Measurements from ENCODE around the gene FAM118A.

The FAM118A gene

GRCh38 chr22:45317551-45318167 lies 7.9 kb downstream of the FAM118A start:
- DNase-seq (ENCODE audit: low read depth), result peak; percentile 10
- TF ChIP-seq, protein P1, sequence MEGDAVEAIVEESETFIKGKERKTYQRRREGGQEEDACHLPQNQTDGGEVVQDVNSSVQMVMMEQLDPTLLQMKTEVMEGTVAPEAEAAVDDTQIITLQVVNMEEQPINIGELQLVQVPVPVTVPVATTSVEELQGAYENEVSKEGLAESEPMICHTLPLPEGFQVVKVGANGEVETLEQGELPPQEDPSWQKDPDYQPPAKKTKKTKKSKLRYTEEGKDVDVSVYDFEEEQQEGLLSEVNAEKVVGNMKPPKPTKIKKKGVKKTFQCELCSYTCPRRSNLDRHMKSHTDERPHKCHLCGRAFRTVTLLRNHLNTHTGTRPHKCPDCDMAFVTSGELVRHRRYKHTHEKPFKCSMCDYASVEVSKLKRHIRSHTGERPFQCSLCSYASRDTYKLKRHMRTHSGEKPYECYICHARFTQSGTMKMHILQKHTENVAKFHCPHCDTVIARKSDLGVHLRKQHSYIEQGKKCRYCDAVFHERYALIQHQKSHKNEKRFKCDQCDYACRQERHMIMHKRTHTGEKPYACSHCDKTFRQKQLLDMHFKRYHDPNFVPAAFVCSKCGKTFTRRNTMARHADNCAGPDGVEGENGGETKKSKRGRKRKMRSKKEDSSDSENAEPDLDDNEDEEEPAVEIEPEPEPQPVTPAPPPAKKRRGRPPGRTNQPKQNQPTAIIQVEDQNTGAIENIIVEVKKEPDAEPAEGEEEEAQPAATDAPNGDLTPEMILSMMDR (IDR thresholded peaks at IDR 0.05; ENCODE audit: control insufficient read depth, insufficient read depth, low read depth, low read length, missing control alignments), result peak; percentile 27
- H3K4me3 ChIP-seq (ENCODE audit: control insufficient read depth, low read depth, low read length), result no peak overlapping the region

GRCh38 chr22:45318168-45318557 lies 8.4 kb downstream of the FAM118A start:
- peak; percentile 67 for DNase-seq (ENCODE audit: low read depth)

DNA sequence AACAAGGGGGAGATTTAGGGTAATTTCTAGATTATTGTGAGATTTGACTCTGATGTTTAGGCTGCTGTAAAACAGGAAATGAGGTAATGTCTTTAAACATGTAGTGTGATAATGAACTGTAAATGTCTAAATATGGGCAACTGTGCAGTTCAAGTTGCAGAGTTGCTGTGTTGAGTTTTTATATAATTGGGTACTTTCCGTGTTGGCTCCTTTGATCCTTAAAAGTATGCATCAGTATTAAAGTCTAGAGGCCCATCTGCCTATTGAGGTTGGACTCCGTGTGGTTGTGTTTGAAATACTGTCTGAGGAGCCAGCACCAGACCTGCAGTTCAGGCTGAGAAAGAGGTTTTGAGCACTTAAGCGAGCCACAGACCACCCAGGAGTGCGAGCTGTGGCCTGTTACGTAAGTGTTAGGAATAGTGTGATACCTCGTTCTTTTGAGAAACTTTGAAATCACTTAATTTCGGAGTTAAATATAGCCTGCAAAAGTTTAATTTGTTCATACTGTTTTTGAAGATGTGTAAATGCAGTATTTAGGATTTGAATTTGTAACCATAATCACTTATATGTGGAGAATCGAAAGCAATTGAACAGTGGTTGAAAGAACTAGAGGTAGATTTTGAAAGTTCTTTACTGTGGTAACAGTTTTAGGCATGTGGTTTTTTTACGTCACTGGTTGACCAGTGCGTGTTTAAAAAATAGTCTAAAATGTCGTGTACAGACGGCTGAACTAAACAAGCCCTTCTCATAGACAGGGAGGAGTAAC lies 9.0 kb downstream of the FAM118A start:
- DNase-seq (ENCODE audit: low read depth), result peak; percentile 4
- TF ChIP-seq, protein P1 (IDR thresholded peaks at IDR 0.05; ENCODE audit: control insufficient read depth, insufficient read depth, low read depth, low read length, missing control alignments), result no peak

More at GRCh38 chr22:45318168-45318557, 8.4 kb downstream of the FAM118A start:
- TF ChIP-seq, protein P1 (IDR thresholded peaks at IDR 0.05; ENCODE audit: control insufficient read depth, insufficient read depth, low read depth, low read length, missing control alignments), result no peak
- no peak overlapping the region for H3K4me3 ChIP-seq (ENCODE audit: control insufficient read depth, low read depth, low read length)

GRCh38 chr22:45319324-45319685 lies 9.6 kb downstream of the FAM118A start:
- TF ChIP-seq, protein P1 (IDR thresholded peaks at IDR 0.05; ENCODE audit: control insufficient read depth, insufficient read depth, low read depth, low read length, missing control alignments), result no peak
- DNase-seq (ENCODE audit: low read depth), result peak; percentile 37
- H3K4me3 ChIP-seq (ENCODE audit: control insufficient read depth, low read depth, low read length), result no peak overlapping the region

More for the DNA sequence above, 9.0 kb downstream of the FAM118A start:
- H3K4me3 ChIP-seq (ENCODE audit: control insufficient read depth, low read depth, low read length), result no peak overlapping the region

DNA sequence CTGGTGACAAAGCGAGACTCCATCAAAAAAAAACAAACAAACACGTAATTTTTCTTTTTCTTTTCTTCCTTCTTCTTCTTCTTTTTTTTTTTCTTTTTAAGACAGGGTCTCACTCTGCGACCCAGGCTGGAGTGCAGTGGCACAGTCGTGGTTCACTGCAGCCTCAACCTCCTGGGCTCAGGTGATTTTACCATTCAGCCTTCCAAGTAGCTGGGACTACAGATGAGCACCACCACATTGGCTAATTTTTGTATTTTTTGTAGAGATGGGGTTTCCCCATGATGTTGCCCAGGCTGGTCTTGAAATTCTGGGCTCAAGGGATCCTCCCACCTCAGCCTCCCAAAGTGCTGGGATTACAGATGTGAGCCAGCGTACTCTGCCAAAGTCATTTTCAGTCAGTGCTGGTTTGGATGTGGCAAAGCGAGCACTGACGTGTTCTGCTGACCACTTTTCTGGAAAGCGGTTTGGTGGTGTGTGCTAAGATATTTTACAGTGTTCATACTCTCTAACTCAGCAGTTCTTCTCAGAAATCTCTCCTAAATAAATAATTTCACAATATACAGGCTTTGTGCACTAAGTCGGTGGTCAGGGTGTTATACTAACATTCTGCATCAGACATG lies 10.7 kb downstream of the FAM118A start:
- TF ChIP-seq, protein P1 (IDR thresholded peaks at IDR 0.05; ENCODE audit: control insufficient read depth, insufficient read depth, low read depth, low read length, missing control alignments), result no peak
- peak; percentile 74 for DNase-seq (ENCODE audit: low read depth)
- no peak overlapping the region for H3K4me3 ChIP-seq (ENCODE audit: control insufficient read depth, low read depth, low read length)

DNA sequence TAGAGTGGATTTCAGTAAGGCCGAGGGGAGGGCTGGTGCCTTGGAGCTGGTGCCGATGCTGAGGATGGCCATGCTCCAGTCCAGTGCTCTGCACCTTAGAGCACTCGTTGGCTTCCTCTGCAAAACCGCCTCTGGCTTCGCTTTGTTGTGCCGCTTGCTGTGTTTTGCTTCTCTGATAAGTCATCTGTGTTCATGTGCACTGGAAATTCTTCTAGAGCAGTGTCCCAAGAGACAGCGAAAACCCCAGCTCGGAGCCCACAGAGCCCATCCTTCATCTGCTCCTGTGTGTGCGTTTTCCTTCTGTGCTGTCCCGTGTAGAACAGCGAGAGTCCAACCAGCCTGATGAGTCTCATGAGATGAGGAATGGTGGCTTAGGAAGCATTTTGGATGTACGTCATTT lies 12.1 kb downstream of the FAM118A start:
- no peak for DNase-seq (ENCODE audit: low read depth)
- no peak overlapping the region for H3K4me3 ChIP-seq (ENCODE audit: control insufficient read depth, low read depth, low read length)
- TF ChIP-seq, protein P1 (IDR thresholded peaks at IDR 0.05; ENCODE audit: control insufficient read depth, insufficient read depth, low read depth, low read length, missing control alignments), result no peak
